ENCODE results near the gene IL3RA. TPM values are rescaled to one million over a fixed set of nuclear protein-coding genes. Genes with fewer than 3 reads are reported as not detected.
"Not testable (repeated sequence)": the region's sequence is repeated elsewhere in the genome, so short reads cannot be mapped to it uniquely, and the experiment has no call there.

The IL3RA gene
- total RNA-seq, 2 experiments from 2014 or later = not detected

DNA sequence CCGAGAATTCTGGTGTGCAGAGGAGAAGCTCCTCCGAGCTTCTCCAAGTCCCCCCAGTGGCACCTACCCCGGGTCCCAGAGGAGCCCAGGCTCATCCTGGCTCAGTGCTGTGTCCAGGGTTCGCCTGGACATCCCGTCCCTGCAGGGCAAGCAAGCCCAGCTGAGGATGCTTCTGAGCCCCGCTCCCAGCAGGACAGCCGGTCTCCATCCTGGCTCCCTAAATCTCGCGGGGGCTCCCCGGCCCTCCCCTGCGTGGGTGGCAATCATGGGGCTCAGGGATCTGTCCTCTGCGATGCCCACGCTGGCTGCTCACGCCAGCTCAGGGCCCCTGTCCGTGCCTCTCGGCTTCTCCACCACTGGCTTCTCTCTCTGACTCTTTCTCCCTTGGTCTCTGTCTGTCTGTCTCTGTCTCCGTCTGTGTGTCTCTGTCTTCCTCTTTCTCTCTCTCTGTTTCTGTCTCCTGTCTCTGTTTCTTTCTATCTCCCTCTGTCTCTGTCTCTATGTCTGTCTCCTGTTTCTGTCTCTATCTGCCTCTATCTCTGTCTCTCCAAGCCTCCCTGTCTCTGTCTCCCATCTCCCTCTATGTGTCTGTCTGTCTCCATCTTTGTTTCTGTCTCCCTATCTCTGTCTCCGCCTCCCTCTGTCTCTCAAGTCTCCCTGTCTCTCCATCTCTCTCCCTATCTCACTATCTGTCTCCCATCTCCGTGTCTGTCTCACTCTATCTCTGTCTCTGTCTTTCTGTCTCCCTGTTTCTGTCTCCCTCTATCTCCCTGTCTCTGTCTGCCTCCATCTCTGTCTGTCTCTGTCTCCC, 83.2 kb downstream of the IL3RA start:
- ChIA-PET CTCF (no interaction called here), POLR2A (no interaction called here)

DNA sequence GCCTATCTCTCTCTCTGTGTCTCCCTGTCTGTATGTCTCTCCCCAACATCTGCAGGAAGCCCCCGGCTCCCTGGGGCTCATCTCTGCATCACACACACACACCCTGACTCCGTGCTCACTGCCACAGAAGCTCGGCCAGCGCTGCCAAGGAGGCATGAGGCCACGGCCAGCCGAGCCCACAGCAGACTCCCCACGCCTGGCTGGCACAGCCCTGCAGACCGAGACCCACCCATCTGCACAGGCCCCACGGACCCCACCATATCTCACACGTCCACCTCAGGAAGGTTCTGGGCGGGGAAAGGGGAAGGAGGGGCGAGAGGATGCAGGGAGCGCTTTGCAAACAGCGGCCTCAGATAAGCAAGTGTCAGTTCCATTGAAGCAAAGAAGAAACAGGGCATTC, 83.8 kb downstream of the IL3RA start:
- ChIA-PET CTCF (no interaction called here), POLR2A (no interaction called here)

DNA sequence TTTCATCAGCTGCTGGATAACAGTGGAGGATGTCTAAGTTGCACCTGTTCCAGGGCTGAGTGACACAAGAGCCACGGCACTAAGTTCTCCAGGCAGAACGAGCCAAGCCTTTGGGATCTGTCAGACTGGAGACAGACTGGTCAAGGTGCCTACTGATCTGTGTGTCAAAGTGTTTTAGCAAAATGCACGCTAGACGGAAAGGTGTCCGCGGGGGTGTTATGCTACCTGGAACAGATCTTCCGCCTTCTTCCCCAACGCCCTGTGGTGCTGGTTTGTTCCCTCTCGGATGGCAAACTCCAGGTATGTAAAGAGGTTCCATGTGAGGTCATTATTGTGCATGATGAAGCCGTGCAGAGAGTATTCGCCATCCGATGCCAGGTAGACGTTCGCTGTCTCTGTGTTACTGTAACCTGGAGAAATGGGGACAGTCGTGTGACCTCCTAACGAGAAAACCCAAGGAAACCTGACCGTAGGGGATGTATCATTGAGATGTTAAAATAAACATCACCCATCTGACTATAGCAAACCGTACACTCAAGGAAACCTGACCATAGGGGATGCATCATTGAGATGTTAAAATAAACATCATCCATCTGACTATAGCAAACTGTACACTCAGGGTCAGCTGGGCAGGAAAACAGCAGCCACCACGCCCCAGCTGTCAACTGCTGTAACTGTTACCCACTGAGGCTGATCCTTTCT, 85.0 kb downstream of the IL3RA start:
- CTCF ChIA-PET = no interaction called here

DNA sequence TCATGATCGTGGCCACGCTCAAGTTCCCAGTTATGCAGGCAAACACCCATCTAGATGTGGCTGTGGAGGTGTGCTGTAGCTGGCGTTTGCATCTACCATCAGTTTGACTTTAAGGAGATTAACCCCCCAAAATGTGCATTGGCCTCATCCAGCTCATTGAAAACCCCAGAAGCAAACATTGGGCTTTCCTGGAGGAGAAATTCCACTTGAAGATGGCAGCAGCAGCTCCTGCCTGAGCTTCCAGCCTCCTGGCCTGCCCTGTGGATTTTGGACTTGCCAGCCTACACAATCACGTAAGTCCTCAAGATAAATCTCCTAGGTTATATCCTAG, 85.5 kb downstream of the IL3RA start:
- CTCF ChIA-PET = no interaction called here

More for the DNA sequence above, 85.0 kb downstream of the IL3RA start:
- POLR2A ChIA-PET = no interaction called here

DNA sequence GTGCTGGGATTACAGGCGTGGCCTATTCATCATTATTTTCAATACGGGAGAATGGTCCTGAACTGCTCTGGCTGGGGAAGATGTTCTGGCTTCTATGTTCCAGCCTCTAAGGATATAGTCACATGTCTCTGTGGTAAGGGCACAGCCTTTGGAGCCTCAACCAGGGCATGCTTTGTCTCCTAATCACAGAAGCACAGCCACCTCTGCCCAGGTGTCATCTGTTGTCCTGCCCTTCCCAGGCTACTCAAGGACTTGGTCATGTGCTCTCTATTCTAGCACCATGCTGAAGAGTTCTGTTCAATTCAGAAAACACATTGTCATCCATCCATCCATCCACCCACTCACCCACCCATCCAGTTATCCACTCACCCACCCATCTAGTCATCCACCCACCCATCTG, 86.6 kb downstream of the IL3RA start:
- ChIA-PET CTCF (no interaction called here), POLR2A (no interaction called here)

More for the DNA sequence above, 85.5 kb downstream of the IL3RA start:
- POLR2A ChIA-PET = no interaction called here

DNA sequence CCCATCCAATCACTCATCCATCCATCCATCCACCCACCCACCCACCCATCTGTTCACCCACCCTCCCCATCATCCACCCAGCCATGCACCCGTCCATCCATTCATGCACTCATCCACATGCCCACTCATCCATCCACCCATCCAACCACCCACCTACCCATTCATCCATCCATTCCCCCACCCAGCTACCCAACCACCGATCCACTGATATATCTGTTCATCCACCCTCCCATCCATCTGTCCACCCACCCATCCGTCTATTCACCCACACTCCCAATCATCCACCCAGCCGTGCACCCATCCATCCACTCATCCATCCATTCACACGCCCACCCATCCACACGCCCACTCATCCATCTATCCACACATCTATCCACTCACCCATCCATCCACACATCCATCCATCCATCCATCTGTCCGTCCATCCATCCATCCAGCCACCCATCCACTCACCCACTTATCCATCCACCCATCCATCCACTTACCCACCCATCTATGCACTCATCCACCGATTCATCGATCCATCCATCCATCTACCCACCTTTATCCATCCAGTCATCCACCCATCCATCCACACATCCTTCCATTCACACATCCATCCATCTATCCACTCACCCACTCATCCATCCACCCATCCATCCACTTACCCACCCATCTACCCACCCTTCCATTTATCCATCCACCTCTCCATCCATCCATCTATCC, 87.7 kb downstream of the IL3RA start:
- ChIA-PET CTCF (no interaction called here), POLR2A (no interaction called here)

DNA sequence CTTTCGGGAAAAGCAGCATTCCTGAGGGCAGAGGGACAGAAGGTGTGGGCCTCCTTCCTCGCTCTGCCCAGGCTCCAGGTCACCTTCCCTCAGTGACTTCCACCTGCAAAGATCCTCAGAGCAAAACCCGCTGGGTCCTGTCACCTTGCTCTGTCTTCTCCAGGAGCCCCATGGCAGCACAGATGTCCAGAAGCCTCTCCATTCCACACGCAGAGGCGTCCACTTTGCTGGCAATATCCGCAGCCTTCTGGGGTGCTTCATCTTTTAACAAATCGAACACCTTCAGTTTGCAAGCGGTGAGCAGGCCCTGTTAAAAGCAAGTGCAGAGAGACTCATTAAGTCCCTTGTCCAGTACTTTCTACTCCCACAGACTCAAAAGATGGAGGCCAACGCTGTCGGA, 88.8 kb downstream of the IL3RA start:
- CTCF ChIA-PET = no interaction called here
- POLR2A ChIA-PET = no interaction called here

DNA sequence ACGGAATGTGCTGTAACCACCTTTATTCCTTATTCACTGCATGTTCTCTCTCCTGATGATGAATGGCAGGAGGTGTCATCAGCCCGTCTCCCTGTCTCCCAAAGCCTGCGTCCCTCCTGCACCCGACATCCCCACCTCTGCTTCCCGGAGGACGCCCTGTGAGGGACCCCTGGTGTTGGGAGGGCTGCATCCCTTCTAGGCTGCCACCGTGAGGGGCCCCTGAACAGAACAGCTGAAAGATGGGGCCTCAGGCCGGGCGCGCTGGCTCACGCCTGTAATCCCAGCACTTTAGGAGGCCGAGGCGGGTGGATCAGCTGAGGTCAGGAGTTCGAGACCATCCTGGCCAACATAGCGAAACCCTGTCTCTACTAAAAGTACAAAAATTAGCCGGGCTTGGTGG, 89.7 kb downstream of the IL3RA start:
- CTCF ChIA-PET, POLR2A ChIA-PET: not testable (repeated sequence)

DNA sequence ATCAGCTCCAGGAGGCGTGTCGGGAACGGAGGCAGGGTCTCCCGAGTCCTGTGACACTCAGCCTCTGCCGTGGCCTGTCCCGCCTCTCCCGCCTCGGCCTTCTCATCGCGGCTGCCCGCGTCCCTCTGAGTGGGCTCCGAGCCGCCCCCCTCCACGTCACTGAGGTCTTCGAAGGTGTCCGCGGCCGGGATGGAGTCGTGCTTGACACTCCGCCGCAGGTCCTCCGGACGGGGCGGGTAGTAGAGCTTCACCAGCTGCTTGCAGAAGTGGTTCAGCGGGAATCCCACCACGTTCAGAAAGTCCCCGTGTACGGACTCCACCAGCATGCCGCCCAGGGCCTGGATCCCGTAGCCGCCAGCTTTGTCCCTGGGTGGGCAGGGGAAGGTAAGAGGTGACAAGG, 91.2 kb downstream of the IL3RA start:
- ChIA-PET CTCF (no interaction called here), POLR2A (no interaction called here)

DNA sequence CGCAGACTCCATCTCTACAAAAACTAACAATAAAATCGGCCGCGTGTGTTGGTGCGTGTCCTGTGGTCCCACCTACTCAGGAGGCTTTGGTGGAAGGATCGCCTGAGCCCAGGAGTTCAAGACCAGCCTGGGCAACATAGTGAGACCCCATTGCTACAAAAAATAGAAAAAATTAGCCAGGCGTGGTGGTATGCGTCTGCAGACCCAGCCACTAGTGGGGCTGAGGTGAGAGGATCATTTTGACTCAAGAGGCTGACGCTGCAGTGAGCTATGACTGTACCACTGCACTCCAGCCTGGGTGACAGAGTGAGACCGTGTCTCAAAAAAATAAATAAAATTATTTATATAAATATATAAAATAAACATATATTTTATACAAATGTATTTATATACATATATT, 93.9 kb downstream of the IL3RA start:
- POLR2A ChIA-PET = no interaction called here
- CTCF ChIA-PET = no interaction called here

Other genes starting within 250 kb of the IL3RA start
- gene CRLF2, start 124.1 kb upstream of the IL3RA start, total RNA-seq = not detected
- not detected for gene CSF2RA, start 68.0 kb upstream of the IL3RA start, total RNA-seq
- 100 to 1,000 TPM; 321 to 326 TPM for gene SLC25A6, start 55.3 kb downstream of the IL3RA start, total RNA-seq
- gene ASMTL, start 116.1 kb downstream of the IL3RA start, total RNA-seq = 10 to 100 TPM; 27.1 to 29.6 TPM
- 10 to 100 TPM; 24.7 to 25.5 TPM for gene P2RY8, start 200.4 kb downstream of the IL3RA start, total RNA-seq

Measured in activated CD8-positive, alpha-beta memory T cell treated with anti-CD3 and anti-CD28 coated beads for 36 hours (primary cell).